Neuron (in vitro differentiated cells): ENCODE measurements around the gene METTL25.

ENCODE experiments used
- H2AFZ ChIP-seq: one replicate; pipeline ENCODE4 v1.6.1; 2013; ENCODE audit warnings: low read depth, mild to moderate bottlenecking, inconsistent platforms, low read length, moderate library complexity
- H3K27me3 ChIP-seq: one replicate; pipeline ENCODE4 v1.6.1; 2013; ENCODE audit warnings: low read length; ENCODE audit not compliant: insufficient read depth
- H3K36me3 ChIP-seq: one replicate; pipeline ENCODE4 v1.6.1; 2013; ENCODE audit warnings: low read length; ENCODE audit not compliant: insufficient read depth
- H3K4me1 ChIP-seq: one replicate; pipeline ENCODE4 v1.6.1; 2013; ENCODE audit warnings: low read length; ENCODE audit not compliant: insufficient read depth
- H3K4me3 ChIP-seq: 2 replicates; pipeline ENCODE4 v1.5.1; 2013; ENCODE audit warnings: mild to moderate bottlenecking, low read length, moderate library complexity
- H3K9me3 ChIP-seq: one replicate; pipeline ENCODE4 v1.6.1; 2013; ENCODE audit warnings: low read length

The METTL25 gene

GRCh38 chr12:82524641-82525040, 166.3 kb downstream of the METTL25 start:
- H3K36me3 ChIP-seq: no peaks in the 10 kb centered on the region
- H3K9me3 ChIP-seq: no peaks in the 10 kb centered on the region
- H3K4me1 ChIP-seq: peaks cover 3% of the 10 kb centered on the region
- H2AFZ ChIP-seq: peak overlapping the region; percentile 43
- no peaks in the 10 kb centered on the region for H3K27me3 ChIP-seq
- H3K4me3 ChIP-seq: no peak overlapping the region

- H3K4me3 ChIP-seq: no peak overlapping the region
- peaks cover 3% of the 10 kb centered on the region for H3K4me1 ChIP-seq
- H3K27me3 ChIP-seq: no peaks in the 10 kb centered on the region
- no peaks in the 10 kb centered on the region for H3K36me3 ChIP-seq
- H2AFZ ChIP-seq: no peak overlapping the region
- H3K9me3 ChIP-seq: no peaks in the 10 kb centered on the region
Measured at GRCh38 chr12:82525616-82526015, 167.3 kb downstream of the METTL25 start.

- Histone ChIP-seq H3K36me3 (no peaks in the 10 kb centered on the region), H2AFZ (no peak overlapping the region), H3K27me3 (no peaks in the 10 kb centered on the region), H3K4me3 (no peak overlapping the region), H3K4me1 (peaks cover 3% of the 10 kb centered on the region), H3K9me3 (no peaks in the 10 kb centered on the region)
Measured at GRCh38 chr12:82527165-82527780, 168.9 kb downstream of the METTL25 start.
